Activated T-helper 1 cell treated with anti-CD3 and anti-CD28 coated beads, Interleukin-12 subunit alpha, Interleukin-12 subunit beta, Interleukin-2, Interleukin-4 antibody, amounts not matched to agents 30 ng/mL and 10 ng/mL and 1 ng/mL, durations not matched to agents 14 hours and 24 hours and 36 hours (primary cell): ENCODE data around the gene C11orf71. TPM values are rescaled to one million over a fixed set of nuclear protein-coding genes. Genes with fewer than 3 reads are reported as not detected.

ENCODE experiments used
- DNase-seq: peaks from one replicate; pipeline ENCODE4 v3.0.0; 2021; ENCODE audit warnings: low spot score
- H3K27ac Mint-ChIP-seq: one replicate; pipeline ENCODE4 v1.8.0; 2021; ENCODE audit warnings: mild to moderate bottlenecking, mixed read lengths
- H3K27me3 Mint-ChIP-seq: one replicate; pipeline ENCODE4 v1.8.0; 2022; ENCODE audit warnings: mild to moderate bottlenecking, moderate library complexity, mixed read lengths; ENCODE audit not compliant: insufficient read depth
- H3K36me3 Mint-ChIP-seq: one replicate; pipeline ENCODE4 v1.8.0; 2021; ENCODE audit warnings: low read depth, mixed read lengths
- H3K4me1 Mint-ChIP-seq: one replicate; pipeline ENCODE4 v1.8.0; 2021; ENCODE audit warnings: low read depth, mixed read lengths
- H3K4me3 Mint-ChIP-seq: one replicate; pipeline ENCODE4 v1.8.0; 2021; ENCODE audit warnings: mild to moderate bottlenecking, moderate library complexity, mixed read lengths
- H3K9me3 Mint-ChIP-seq: one replicate; pipeline ENCODE4 v1.8.0; 2021; ENCODE audit warnings: mixed read lengths
- intact Hi-C: fragments of 100-400 bp; cut with micrococcal nuclease; formaldehyde crosslinking; loops from one replicate; pipeline ENCODE4 v1.15.1; 2024
- total RNA-seq: library from RNA; stranded (reverse); gene quantifications from 2 replicates; pipeline ENCODE4 v1.2.3, GENCODE V29; 2022

C11orf71 gene
- total RNA-seq, 1 donor from 2014 or later = 7.7 TPM

DNA sequence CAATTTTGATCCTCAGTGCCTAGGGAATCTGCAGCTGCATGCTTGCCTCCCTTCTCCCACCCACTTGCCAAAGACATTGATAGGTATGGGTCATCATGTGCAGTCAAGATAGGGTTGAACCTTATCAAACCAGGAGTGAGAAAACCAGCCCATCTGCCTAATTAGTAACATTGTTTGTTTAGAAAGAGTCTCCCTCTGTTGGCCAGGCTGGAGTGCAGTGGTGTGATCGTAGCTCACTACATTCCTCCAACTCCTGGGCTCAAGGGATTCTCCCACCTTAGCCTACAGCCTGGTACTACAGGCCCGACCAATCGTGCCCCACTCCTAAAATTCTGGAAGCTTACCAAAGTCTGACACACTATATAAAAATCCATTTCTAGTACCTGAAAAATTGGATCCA lies 4.6 kb downstream of the C11orf71 start:
- Mint-ChIP-seq H3K36me3 (peaks cover 9% of the 10 kb centered on the region), H3K4me3 (no peak overlapping the region), H3K4me1 (peaks cover 21% of the 10 kb centered on the region), H3K9me3 (no peaks in the 10 kb centered on the region), H3K27ac (no peak overlapping the region), H3K27me3 (peaks cover 3% of the 10 kb centered on the region)
- intact Hi-C loops = no loop called here
- no peak for DNase-seq

DNA sequence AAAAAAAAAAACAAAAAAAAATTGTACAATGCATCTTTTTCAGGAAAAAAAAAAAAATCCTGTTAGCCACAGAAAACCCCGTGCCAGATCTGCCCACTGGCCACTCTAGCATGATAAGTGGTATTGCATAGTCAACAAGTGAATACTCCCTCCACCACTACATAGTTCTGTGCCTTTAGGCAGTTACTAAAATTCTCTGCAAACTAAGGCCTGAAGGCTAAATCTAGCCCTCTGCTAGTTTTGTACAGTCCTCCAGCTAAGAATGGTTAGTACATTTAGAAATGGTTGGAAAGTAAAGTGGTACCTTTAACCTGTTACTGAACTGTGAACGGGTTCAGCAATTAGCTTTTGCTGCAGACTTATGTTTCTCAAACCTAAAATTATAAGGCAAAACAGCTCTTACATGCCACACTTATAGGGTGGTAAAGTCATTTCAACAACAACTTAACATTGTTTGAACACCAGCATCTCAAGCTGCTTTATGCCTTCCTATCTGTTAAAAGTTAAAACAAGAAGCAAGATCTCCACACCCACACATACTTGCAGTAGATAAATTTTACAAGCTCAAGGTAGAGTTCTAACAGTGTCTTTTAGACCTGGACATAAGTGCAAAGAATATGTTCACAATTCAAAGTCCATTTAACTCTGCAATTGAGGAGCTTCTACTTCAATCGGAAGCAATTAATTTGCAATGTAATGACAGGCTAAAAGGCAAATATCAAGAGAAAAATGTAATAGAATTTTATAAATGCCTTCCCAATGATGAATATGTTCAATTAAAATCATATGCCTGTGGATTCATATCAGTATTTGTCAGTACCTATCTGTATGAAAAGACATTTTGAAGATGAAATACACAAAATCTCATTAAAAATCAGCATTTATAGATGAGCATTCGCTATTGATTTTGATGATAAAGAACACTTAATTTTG lies 7.3 kb downstream of the C11orf71 start:
- H3K27ac Mint-ChIP-seq = no peak overlapping the region
- H3K4me1 Mint-ChIP-seq = peaks cover 10% of the 10 kb centered on the region
- peaks cover 5% of the 10 kb centered on the region for H3K36me3 Mint-ChIP-seq
- no peak for DNase-seq
- H3K27me3 Mint-ChIP-seq = peaks cover 3% of the 10 kb centered on the region
- H3K4me3 Mint-ChIP-seq = no peak overlapping the region
- intact Hi-C loops = no loop called here
- no peaks in the 10 kb centered on the region for H3K9me3 Mint-ChIP-seq

DNA sequence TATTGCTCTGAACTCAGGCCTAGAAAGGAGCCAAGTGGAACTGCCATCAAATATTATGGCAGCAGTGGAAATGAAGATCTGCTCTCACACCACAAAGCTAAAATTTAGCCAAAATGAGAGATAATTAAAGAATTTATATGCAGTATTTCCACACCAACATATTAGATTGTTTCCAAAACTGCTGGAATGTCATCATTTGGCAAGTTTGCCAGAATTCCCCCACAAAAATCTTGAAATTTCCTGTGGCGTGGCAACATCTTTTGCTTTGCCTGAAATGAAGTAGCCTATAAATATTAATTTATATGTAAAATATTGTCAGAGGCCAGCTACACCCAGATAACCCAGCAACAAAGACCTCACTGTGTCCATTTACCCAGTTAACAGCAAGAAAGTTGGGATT lies 13.8 kb downstream of the C11orf71 start:
- no peak for DNase-seq
- no peak overlapping the region for H3K4me3 Mint-ChIP-seq
- H3K4me1 Mint-ChIP-seq = no peaks in the 10 kb centered on the region
- peaks cover 6% of the 10 kb centered on the region for H3K9me3 Mint-ChIP-seq
- no peaks in the 10 kb centered on the region for H3K36me3 Mint-ChIP-seq
- no peak overlapping the region for H3K27ac Mint-ChIP-seq
- peaks cover 4% of the 10 kb centered on the region for H3K27me3 Mint-ChIP-seq
- intact Hi-C loops = no loop called here

DNA sequence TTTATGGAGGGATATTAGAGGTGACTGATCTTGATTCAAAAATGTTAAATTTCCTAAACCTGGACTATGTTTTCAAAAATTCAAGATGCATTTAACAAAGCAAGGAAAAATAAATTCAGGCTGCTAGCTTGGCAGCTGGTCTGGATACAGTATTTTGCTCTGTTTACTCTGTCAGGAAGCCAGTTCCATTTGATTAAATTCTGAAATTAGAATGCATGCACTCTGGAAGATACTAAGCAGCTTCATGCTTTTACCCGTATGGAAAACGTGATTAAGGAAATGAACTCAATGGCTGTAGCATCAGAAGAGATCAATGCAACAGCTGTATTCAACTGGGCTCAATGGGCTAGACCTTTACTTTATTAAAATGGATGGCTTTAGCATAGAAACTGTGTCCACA lies 14.2 kb downstream of the C11orf71 start:
- Mint-ChIP-seq H3K9me3 (peaks cover 6% of the 10 kb centered on the region), H3K36me3 (no peaks in the 10 kb centered on the region), H3K4me3 (no peak overlapping the region), H3K27ac (no peak overlapping the region), H3K27me3 (peaks cover 4% of the 10 kb centered on the region), H3K4me1 (no peaks in the 10 kb centered on the region)
- DNase-seq = no peak
- intact Hi-C loops = no loop called here

DNA sequence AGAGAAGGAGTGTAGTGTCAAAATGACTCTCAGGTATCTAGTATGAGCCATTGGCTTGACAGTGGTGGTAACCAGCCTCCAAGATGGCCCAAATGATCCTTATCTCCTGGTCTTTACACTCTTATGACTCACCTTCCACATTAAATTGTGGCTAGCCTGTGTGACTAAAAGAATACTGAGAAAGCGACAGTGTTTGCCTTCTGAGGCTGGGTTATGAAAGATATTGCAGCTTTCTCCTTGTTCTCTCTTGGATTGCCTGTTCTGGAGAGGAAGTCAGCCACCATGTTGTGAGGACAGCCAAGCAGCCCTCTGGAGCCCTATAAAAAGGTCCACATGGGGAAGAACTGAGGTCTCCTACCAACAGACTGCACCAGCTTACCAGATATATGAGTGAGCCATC lies 15.8 kb downstream of the C11orf71 start:
- H3K4me3 Mint-ChIP-seq = no peak overlapping the region
- intact Hi-C loops = no loop called here
- H3K9me3 Mint-ChIP-seq = peaks cover 6% of the 10 kb centered on the region
- no peak overlapping the region for H3K27ac Mint-ChIP-seq
- H3K36me3 Mint-ChIP-seq = no peaks in the 10 kb centered on the region
- H3K4me1 Mint-ChIP-seq = peaks cover 8% of the 10 kb centered on the region
- H3K27me3 Mint-ChIP-seq = peaks cover 6% of the 10 kb centered on the region
- DNase-seq = no peak

DNA sequence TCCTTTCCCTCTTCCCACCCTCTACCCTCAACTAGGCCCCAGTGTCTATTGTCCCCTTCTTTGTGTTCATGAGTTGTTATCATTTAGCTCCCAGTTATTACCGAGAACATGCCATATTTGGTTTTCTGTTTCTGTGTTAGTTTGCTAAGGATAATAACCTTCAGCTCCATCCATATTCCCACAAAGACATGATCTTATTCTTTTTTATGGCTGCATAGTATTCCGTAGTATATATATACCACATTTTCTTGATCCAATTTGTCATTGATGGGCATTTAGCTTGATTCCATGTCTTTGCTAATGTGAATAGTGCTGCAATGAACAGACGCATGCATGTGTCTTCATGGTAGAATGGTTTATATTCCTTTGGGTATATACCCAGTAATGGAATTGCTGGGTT lies 17.8 kb downstream of the C11orf71 start:
- peaks cover 9% of the 10 kb centered on the region for H3K27me3 Mint-ChIP-seq
- H3K4me3 Mint-ChIP-seq = no peak overlapping the region
- no peaks in the 10 kb centered on the region for H3K36me3 Mint-ChIP-seq
- H3K27ac Mint-ChIP-seq = no peak overlapping the region
- peaks cover 6% of the 10 kb centered on the region for H3K9me3 Mint-ChIP-seq
- intact Hi-C loops = no loop called here
- DNase-seq = no peak
- peaks cover 8% of the 10 kb centered on the region for H3K4me1 Mint-ChIP-seq

DNA sequence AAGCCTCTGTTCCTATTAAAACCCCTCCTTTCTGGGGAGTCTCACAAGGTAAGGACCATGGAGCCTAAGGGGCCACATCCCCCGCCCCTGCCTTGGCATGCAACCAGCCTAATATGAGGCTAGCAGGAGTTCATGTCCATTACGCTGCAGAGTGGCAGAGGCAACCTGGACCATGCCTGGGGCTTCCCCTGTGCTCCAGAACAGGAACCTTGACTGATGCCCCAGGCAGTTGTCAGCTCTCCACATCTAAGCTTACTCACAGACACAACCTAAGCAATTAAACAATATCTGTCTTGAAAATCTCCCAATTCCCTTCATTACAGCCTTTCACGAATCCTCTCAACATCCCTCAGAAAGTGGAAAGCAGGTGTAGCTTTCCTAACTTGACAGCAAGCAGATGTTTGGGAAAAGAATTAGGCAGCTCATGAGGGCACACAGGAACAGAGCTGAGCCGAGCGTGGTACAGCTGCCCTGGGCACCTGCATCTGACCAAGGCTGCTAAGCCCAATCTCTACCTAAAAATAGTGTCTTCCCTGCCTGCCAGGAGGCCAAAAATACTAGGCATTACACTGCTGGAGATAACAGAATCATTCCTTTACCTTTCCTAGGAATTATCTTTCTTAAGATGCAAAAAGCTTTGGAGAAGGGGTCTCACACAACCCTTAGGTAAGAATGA lies 20.8 kb downstream of the C11orf71 start:
- DNase-seq = no peak
- Mint-ChIP-seq H3K9me3 (peaks cover 6% of the 10 kb centered on the region), H3K27ac (no peak overlapping the region), H3K4me1 (peaks cover 8% of the 10 kb centered on the region), H3K27me3 (peaks cover 10% of the 10 kb centered on the region), H3K36me3 (no peaks in the 10 kb centered on the region), H3K4me3 (no peak overlapping the region)
- intact Hi-C loops = no loop called here

DNA sequence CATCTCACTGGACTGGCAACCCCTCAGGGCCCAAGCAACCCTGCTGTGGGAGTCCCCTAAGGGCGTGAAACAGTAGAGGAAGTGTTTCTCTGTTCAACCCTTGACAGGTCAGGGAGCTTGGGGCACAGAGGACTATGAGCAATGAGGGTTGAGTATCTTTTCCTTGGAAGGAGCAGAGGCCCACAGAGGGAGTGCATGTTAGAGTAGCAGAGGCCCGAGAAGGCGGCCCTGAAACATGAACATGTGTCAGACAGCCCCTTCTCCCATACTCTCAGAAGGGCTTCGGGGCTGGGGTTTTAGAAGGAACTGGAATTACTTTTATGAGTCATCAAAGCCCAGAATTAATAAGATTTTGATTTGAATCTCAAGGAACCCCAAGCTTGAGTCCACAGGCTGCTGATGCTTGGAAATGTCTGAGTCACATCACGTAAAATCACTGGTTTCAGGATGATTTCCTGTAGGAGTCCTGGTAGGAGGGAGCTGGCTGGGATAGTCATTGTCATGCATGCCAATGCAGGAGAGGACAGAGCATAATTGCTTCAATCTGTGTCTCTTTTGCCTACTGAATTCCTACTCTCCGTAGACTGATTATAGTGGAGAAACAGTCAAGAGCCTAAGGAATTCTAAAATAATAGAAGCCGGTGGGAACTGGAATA lies 22.6 kb downstream of the C11orf71 start:
- Mint-ChIP-seq H3K36me3 (no peaks in the 10 kb centered on the region), H3K27me3 (peaks cover 7% of the 10 kb centered on the region), H3K9me3 (no peaks in the 10 kb centered on the region), H3K27ac (no peak overlapping the region), H3K4me3 (no peak overlapping the region), H3K4me1 (peaks cover 8% of the 10 kb centered on the region)
- intact Hi-C loops = no loop called here
- DNase-seq = no peak

DNA sequence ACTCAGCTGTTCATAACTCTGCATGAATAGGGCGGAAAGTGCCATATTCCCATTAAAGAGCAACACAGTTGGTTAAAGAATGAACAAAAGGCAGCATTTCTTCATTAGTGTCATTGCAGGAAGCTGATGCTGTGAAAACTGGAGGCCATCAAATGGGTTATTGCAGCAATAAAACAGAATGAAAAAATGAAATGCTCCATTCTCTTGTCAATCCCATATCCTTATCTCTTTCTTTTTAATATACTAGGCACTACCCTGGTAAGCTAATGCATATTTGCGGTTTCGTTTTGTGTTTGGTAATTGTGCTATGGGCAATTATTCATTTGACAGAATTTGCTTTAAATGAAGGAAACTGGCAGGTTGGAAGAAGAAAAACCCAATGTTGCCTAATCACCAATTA lies 25.3 kb downstream of the C11orf71 start:
- Mint-ChIP-seq H3K4me3 (no peak overlapping the region), H3K27me3 (peaks cover 7% of the 10 kb centered on the region), H3K9me3 (no peaks in the 10 kb centered on the region), H3K27ac (no peak overlapping the region), H3K36me3 (no peaks in the 10 kb centered on the region), H3K4me1 (peaks cover under 1% of the 10 kb centered on the region)
- no peak for DNase-seq
- intact Hi-C loops = no loop called here

DNA sequence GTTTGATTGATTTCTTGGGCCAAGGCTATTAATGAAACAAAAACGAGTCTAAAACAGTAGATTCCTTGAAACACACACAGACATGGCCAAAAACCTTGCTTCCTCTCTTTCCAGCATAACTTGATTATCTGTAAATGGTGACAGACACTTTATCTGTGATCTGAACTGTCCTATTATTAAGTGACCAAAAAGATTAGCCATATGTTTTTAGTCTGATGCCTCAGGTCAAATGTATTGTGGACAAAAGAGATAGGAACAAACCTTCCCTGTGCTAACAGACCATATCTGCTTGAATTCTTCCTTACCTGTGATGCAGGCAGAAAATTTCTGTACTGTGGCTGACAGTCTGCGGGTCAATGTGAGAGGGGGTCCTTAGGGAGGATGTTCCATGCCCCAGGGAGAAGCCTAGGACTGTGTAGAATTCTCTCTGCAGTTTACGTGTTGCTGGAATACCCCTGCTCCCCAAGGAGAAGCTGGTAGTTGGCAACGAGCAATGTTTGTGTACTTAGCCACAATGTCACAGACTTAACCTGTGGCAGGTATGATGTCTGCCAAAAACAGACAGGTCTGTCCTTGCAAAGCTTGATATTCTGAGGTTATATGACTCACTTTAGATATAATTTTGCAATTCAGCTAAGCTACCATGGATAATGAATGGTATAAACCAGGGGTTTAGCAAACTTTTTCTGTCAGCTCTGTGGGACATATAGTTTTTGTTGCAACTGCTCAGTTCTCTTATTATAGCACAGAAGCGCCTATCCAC lies 31.2 kb downstream of the C11orf71 start:
- Mint-ChIP-seq H3K27ac (no peak overlapping the region), H3K27me3 (peaks cover 2% of the 10 kb centered on the region), H3K36me3 (no peaks in the 10 kb centered on the region), H3K4me3 (no peak overlapping the region), H3K9me3 (no peaks in the 10 kb centered on the region), H3K4me1 (no peaks in the 10 kb centered on the region)
- no peak for DNase-seq
- intact Hi-C loops = no loop called here

DNA sequence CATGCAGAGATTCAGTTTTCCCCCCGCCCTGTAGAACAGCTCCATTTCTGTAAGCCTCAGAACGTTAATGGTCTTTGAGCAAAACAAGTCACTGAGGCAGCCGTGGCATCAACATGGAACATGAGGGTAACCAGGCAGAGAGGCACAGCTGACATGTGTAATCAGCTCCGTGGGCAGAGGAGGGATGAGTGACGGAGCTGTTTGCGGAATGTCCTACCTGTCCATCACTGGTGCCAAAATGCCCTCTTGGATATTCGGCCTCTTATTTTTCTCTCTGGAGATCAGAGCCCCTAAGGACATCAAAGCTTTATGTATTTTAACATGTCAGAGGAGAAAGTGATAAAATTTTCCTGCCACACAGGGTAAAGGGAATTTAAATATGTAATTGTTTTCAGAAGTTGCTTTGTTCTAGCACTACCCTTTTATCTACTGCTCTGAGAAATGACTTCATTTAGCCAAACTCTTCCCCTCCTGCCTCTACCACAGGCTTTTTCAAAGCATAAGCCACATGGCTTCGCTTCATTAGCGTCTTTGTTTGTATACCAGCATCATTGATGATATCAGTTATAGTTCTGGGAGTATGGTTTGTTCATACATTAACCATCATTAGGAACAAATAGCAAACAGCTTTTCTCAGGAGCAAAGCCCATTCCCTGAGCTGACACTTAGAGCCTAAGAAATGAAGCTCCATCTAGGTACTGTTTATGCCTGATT lies 32.9 kb downstream of the C11orf71 start:
- Mint-ChIP-seq H3K4me3 (no peak overlapping the region), H3K4me1 (no peaks in the 10 kb centered on the region), H3K27ac (no peak overlapping the region), H3K36me3 (no peaks in the 10 kb centered on the region), H3K9me3 (no peaks in the 10 kb centered on the region), H3K27me3 (peaks cover 2% of the 10 kb centered on the region)
- DNase-seq = no peak
- intact Hi-C loops = no loop called here
